Right atrium auricular region (tissue), 2 donors: Measurements from ENCODE around the gene ITGAE. TPM values are rescaled to one million over a fixed set of nuclear protein-coding genes. Genes with fewer than 3 reads are reported as not detected.

ENCODE experiments used
- DNase-seq: peaks from one replicate; pipeline ENCODE4 v3.0.0-alpha.2; 2019; ENCODE audit warnings: low spot score
- H3K27ac ChIP-seq, 2 donors: fragments of 200-600 bp; sonication (generic); 1 replicate in 1 of 2; 2 replicates in 1 of 2; pipeline ENCODE4 v1.5.1; 2016 to 2019
- H3K27me3 ChIP-seq, 2 donors: fragments of 200-600 bp; sonication (generic); one replicate each; pipeline versions ENCODE4 v1.5.1 to v1.6.0; 2017 to 2019
- H3K36me3 ChIP-seq: fragments of 200-600 bp; sonication (generic); one replicate; pipeline ENCODE4 v1.5.1; 2016
- H3K4me1 ChIP-seq, 2 donors: fragments of 200-600 bp; sonication (generic); one replicate each; pipeline versions ENCODE4 v1.5.1 to v1.6.0; 2017 to 2019
- H3K4me3 ChIP-seq, 2 donors: fragments of 200-600 bp; sonication (generic); 1 replicate in 1 of 2; 2 replicates in 1 of 2; pipeline ENCODE4 v1.5.1; 2017 to 2019; ENCODE audit warnings: mild to moderate bottlenecking in 1 of 2, moderate library complexity in 1 of 2
- H3K9me3 ChIP-seq, 2 donors: fragments of 200-600 bp; sonication (generic); one replicate each; pipeline ENCODE4 v1.5.1; 2019
- total RNA-seq, 2 donors: library from RNA; depleted of rRNA; stranded (reverse); fragments of >200 nt; gene quantifications; one replicate each; pipeline ENCODE4 v1.1.0, GENCODE V29; 2016
- TF ChIP-seq, protein P1 (sequence below), 2 donors: fragments of 200-600 bp; sonication (generic); IDR thresholded peaks; one replicate each; pipeline ENCODE4 v1.5.1; 2019; ENCODE audit warnings: antibody characterized with exemption in 2 of 2

The ITGAE gene, protein sequence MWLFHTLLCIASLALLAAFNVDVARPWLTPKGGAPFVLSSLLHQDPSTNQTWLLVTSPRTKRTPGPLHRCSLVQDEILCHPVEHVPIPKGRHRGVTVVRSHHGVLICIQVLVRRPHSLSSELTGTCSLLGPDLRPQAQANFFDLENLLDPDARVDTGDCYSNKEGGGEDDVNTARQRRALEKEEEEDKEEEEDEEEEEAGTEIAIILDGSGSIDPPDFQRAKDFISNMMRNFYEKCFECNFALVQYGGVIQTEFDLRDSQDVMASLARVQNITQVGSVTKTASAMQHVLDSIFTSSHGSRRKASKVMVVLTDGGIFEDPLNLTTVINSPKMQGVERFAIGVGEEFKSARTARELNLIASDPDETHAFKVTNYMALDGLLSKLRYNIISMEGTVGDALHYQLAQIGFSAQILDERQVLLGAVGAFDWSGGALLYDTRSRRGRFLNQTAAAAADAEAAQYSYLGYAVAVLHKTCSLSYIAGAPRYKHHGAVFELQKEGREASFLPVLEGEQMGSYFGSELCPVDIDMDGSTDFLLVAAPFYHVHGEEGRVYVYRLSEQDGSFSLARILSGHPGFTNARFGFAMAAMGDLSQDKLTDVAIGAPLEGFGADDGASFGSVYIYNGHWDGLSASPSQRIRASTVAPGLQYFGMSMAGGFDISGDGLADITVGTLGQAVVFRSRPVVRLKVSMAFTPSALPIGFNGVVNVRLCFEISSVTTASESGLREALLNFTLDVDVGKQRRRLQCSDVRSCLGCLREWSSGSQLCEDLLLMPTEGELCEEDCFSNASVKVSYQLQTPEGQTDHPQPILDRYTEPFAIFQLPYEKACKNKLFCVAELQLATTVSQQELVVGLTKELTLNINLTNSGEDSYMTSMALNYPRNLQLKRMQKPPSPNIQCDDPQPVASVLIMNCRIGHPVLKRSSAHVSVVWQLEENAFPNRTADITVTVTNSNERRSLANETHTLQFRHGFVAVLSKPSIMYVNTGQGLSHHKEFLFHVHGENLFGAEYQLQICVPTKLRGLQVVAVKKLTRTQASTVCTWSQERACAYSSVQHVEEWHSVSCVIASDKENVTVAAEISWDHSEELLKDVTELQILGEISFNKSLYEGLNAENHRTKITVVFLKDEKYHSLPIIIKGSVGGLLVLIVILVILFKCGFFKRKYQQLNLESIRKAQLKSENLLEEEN
- 10 to 100 TPM; 23.4 to 26.1 TPM for total RNA-seq

DNA sequence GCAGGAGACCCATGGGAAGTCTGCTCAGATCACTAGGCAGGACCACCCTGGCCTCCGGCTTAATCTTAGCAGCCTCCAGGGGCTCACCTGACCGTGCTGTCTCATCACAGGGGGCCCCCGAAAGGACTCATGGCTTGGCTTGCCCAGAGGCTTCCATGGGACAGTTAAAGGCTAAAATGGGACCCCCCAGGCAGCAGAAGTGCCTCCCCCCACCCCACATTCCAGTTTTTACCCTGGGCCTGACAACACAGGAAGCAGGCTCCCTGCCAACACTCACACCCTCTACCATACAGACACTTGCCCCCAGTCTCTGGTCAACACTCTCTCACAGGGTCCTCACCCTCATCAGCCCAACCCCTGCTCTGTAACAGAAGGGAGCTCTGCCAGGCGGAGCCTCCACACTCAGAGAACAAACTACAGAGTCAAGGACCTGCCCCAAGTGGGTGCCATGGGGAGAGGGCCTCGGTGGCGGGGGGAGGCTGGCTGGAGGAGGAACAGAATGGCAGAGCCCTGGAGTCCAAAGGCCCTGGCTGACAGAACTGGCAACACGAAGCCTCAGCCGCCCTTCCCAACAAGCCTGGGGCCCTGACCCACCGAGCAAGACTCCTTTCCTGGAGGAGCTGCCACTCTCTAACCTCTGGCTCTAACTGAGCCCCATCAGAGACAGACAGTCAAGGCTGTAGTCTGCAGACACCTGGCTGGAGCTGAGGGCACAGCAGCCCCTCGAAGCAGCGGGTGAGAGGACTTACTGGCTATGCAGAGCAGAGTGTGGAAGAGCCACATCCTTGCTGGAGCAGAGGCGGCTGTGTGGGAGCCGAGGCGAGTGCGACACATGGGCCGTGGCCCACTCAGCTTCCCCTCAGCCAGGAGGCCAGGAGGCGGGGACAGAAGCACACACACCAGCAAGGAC is at the start of gene ITGAE:
ITGAE (minus strand) TSS at position 827 of the 910 bp plus-strand sequence; CDS start at position 783, 44 bp downstream.
- DNase-seq, result no peak
- TF ChIP-seq, protein P1, sequence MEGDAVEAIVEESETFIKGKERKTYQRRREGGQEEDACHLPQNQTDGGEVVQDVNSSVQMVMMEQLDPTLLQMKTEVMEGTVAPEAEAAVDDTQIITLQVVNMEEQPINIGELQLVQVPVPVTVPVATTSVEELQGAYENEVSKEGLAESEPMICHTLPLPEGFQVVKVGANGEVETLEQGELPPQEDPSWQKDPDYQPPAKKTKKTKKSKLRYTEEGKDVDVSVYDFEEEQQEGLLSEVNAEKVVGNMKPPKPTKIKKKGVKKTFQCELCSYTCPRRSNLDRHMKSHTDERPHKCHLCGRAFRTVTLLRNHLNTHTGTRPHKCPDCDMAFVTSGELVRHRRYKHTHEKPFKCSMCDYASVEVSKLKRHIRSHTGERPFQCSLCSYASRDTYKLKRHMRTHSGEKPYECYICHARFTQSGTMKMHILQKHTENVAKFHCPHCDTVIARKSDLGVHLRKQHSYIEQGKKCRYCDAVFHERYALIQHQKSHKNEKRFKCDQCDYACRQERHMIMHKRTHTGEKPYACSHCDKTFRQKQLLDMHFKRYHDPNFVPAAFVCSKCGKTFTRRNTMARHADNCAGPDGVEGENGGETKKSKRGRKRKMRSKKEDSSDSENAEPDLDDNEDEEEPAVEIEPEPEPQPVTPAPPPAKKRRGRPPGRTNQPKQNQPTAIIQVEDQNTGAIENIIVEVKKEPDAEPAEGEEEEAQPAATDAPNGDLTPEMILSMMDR (IDR thresholded peaks at IDR 0.05), result no peak
- Histone ChIP-seq H3K27me3 (no peaks in the 10 kb centered on the region), H3K36me3 (no peaks in the 10 kb centered on the region), H3K9me3 (no peaks in the 10 kb centered on the region), H3K4me1 (peaks cover 0 to 32% of the 10 kb centered on the region in 2 donors), H3K4me3 (no peak within 1 kb of the TSS), H3K27ac (no peak within 1 kb of the TSS)

DNA sequence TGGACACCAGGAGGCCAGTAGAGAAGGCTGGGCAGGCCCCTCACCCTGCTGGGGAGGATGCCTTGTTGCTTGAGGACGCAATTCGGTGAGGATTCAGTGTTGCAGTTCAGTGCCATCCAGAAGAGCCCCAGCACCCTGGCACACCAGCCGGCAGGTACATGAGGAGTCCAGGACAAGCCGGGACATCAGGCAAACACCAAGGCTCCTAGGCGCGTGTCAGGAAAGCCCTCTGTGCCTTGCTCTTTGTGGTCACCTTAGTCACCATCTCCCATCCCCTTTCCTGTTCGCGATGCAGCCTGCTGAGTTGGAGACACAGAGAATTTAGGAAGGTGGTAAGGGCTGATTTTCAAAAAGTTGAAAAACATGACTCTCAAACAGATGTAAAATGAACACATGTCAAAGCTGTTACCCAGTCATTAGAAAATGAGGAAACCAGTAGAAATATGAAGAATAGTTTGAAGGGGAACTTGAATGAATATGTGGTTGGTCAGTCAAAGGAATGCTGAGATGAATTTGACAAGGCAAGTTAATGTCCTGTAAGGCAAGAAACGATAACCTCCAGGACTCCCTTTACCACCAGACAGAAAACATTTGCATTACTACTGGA is 47.3 kb upstream of the ITGAE start:
- Histone ChIP-seq H3K4me3 (no peak overlapping the region), H3K4me1 (peaks cover 0 to 21% of the 10 kb centered on the region in 2 donors), H3K36me3 (peaks cover 1% of the 10 kb centered on the region), H3K27ac (no peak overlapping the region), H3K27me3 (no peaks in the 10 kb centered on the region), H3K9me3 (no peaks in the 10 kb centered on the region)
- TF ChIP-seq, protein P1 (IDR thresholded peaks at IDR 0.05), result no peak
- no peak for DNase-seq

DNA sequence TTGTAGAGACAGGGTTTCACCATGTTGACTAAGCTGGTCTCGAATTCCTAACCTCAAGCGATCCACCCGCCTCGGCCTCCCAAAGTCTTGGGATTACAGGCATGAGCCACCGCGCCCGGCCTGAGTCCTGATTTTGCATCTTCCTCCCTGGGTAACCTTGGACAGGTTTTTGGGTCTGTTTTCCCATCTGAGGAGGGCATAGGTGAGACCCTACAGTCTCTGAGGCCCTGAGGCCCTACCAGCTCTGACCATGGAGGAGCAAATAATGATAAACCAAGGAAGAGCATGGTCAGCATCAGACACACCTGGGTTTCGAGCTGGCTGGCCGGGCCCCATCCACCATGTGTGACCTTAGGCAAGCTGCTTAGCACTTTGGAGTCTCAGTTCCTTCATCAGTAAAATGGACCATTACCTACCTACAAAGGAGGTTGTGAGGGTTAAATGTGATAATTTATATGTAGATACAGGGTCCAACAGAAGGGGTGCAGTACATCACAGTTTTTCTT is 46.2 kb upstream of the ITGAE start:
- H3K4me1 ChIP-seq, result peaks cover 0 to 22% of the 10 kb centered on the region in 2 donors
- H3K27ac ChIP-seq, result no peak overlapping the region
- H3K9me3 ChIP-seq, result no peaks in the 10 kb centered on the region
- DNase-seq, result no peak
- H3K27me3 ChIP-seq, result no peaks in the 10 kb centered on the region
- peaks cover 11% of the 10 kb centered on the region for H3K36me3 ChIP-seq
- TF ChIP-seq, protein P1 (IDR thresholded peaks at IDR 0.05), result no peak
- no peak overlapping the region for H3K4me3 ChIP-seq

DNA sequence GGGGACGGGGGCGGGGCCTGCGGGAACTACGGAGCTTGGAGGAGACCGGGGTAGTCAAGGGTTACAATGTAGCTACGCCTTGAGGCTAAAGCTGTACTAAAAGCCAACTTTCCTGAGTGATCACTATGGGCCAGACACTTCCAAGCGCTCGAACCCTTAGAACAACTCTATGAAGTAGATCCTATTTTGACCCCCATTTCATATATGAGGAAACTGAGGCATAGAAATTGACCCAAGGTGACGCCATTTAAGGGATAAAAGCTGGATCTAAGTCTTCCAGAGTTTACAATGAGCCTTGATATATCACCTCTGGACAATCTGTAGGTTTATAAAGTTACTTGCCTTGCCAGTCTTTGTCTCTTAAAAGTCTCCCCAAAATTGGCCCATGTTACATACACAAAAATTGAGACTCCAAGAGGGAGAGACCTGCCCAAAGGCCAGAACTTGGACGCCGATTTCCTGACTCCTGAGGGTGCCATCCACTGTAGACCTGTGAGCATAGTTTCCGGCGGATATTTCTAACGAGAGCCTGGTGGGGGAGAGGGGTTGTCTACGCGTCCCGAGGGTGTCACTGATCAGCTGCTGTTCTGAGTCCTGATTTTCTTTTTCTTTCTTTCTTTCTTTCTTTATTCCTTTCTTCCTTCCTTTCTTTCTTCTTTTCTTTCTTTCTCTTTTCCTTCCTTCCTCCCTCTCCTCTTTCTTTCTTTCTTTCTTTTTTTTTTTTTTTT is 45.6 kb upstream of the ITGAE start:
- no peak overlapping the region for H3K27ac ChIP-seq
- peaks cover 14% of the 10 kb centered on the region for H3K36me3 ChIP-seq
- TF ChIP-seq, protein P1 (IDR thresholded peaks at IDR 0.05), result no peak
- H3K4me1 ChIP-seq, result peaks cover 0 to 22% of the 10 kb centered on the region in 2 donors
- DNase-seq, result no peak
- no peaks in the 10 kb centered on the region for H3K9me3 ChIP-seq
- H3K27me3 ChIP-seq, result no peaks in the 10 kb centered on the region
- H3K4me3 ChIP-seq, result peak overlapping the region in 1 of 2 donors; percentile 87
